ENCODE data around the gene SYNDIG1. TPM values are rescaled to one million over a fixed set of nuclear protein-coding genes. Genes with fewer than 3 reads are reported as not detected.

Gene SYNDIG1
- polyA plus RNA-seq, 2 donors: 0.01 TPM; not detected in 1

- H3K4me1 ChIP-seq (ENCODE audit: control insufficient read depth in 2 of 2, insufficient read depth in 2 of 2, low read length in 1 of 2): no peaks in the 10 kb centered on the region
Observed at GRCh38 chr20:24658920-24659660, 189.7 kb downstream of the SYNDIG1 start.

GRCh38 chr20:24659835-24660234 lies 190.4 kb downstream of the SYNDIG1 start:
- no peaks in the 10 kb centered on the region for H3K36me3 ChIP-seq (ENCODE audit: control insufficient read depth in 2 of 2, insufficient read depth in 2 of 2, low read length in 1 of 2)
- no peak overlapping the region for H3K4me3 ChIP-seq (ENCODE audit: low read depth in 1 of 2, low read length in 2 of 2)
- H3K27me3 ChIP-seq (ENCODE audit: control insufficient read depth in 1 of 2, insufficient read depth in 2 of 2, low read length in 2 of 2): no peaks in the 10 kb centered on the region
- no peaks in the 10 kb centered on the region for H3K4me1 ChIP-seq (ENCODE audit: control insufficient read depth in 2 of 2, insufficient read depth in 2 of 2, low read length in 1 of 2)
- no peak overlapping the region for H3K27ac ChIP-seq (ENCODE audit: low read depth in 2 of 2, low read length in 1 of 2)
- 88 to 91% methylated on average over 6 of the region's 6 CpGs for WGBS, 2 donors
- H3K9me3 ChIP-seq (ENCODE audit: control insufficient read depth in 2 of 2, insufficient read depth in 1 of 2, low read depth in 1 of 2, low read length in 1 of 2): no peaks in the 10 kb centered on the region

More at GRCh38 chr20:24658920-24659660, 189.7 kb downstream of the SYNDIG1 start:
- WGBS, 2 donors: 82% methylated on average over 17 of the region's 17 CpGs
- Histone ChIP-seq H3K27ac (ENCODE audit: low read depth in 2 of 2, low read length in 1 of 2) (no peak overlapping the region), H3K4me3 (ENCODE audit: low read depth in 1 of 2, low read length in 2 of 2) (no peak overlapping the region), H3K36me3 (ENCODE audit: control insufficient read depth in 2 of 2, insufficient read depth in 2 of 2, low read length in 1 of 2) (no peaks in the 10 kb centered on the region), H3K27me3 (ENCODE audit: control insufficient read depth in 1 of 2, insufficient read depth in 2 of 2, low read length in 2 of 2) (no peaks in the 10 kb centered on the region), H3K9me3 (ENCODE audit: control insufficient read depth in 2 of 2, insufficient read depth in 1 of 2, low read depth in 1 of 2, low read length in 1 of 2) (no peaks in the 10 kb centered on the region)

- Histone ChIP-seq H3K27me3 (ENCODE audit: control insufficient read depth in 1 of 2, insufficient read depth in 2 of 2, low read length in 2 of 2) (no peaks in the 10 kb centered on the region), H3K36me3 (ENCODE audit: control insufficient read depth in 2 of 2, insufficient read depth in 2 of 2, low read length in 1 of 2) (no peaks in the 10 kb centered on the region), H3K4me3 (ENCODE audit: low read depth in 1 of 2, low read length in 2 of 2) (no peak overlapping the region), H3K4me1 (ENCODE audit: control insufficient read depth in 2 of 2, insufficient read depth in 2 of 2, low read length in 1 of 2) (no peaks in the 10 kb centered on the region), H3K27ac (ENCODE audit: low read depth in 2 of 2, low read length in 1 of 2) (no peak overlapping the region), H3K9me3 (ENCODE audit: control insufficient read depth in 2 of 2, insufficient read depth in 1 of 2, low read depth in 1 of 2, low read length in 1 of 2) (no peaks in the 10 kb centered on the region)
- WGBS, 2 donors: 83 to 91% methylated on average over 8 of the region's 8 CpGs
Observed at GRCh38 chr20:24660651-24661050, 191.2 kb downstream of the SYNDIG1 start.

- 46% methylated on average over 1 of the region's 1 CpG for WGBS, 2 donors
- no peaks in the 10 kb centered on the region for H3K9me3 ChIP-seq (ENCODE audit: control insufficient read depth in 2 of 2, insufficient read depth in 1 of 2, low read depth in 1 of 2, low read length in 1 of 2)
- H3K27ac ChIP-seq (ENCODE audit: low read depth in 2 of 2, low read length in 1 of 2): no peak overlapping the region
- H3K27me3 ChIP-seq (ENCODE audit: control insufficient read depth in 1 of 2, insufficient read depth in 2 of 2, low read length in 2 of 2): no peaks in the 10 kb centered on the region
- no peaks in the 10 kb centered on the region for H3K4me1 ChIP-seq (ENCODE audit: control insufficient read depth in 2 of 2, insufficient read depth in 2 of 2, low read length in 1 of 2)
- no peak overlapping the region for H3K4me3 ChIP-seq (ENCODE audit: low read depth in 1 of 2, low read length in 2 of 2)
- H3K36me3 ChIP-seq (ENCODE audit: control insufficient read depth in 2 of 2, insufficient read depth in 2 of 2, low read length in 1 of 2): no peaks in the 10 kb centered on the region
Observed at GRCh38 chr20:24661255-24661654, 191.8 kb downstream of the SYNDIG1 start.

GRCh38 chr20:24662322-24662721 lies 192.9 kb downstream of the SYNDIG1 start:
- WGBS, 2 donors: 77 to 81% methylated on average over 8 of the region's 8 CpGs
- no peaks in the 10 kb centered on the region for H3K27me3 ChIP-seq (ENCODE audit: control insufficient read depth in 1 of 2, insufficient read depth in 2 of 2, low read length in 2 of 2)
- no peaks in the 10 kb centered on the region for H3K9me3 ChIP-seq (ENCODE audit: control insufficient read depth in 2 of 2, insufficient read depth in 1 of 2, low read depth in 1 of 2, low read length in 1 of 2)
- no peaks in the 10 kb centered on the region for H3K36me3 ChIP-seq (ENCODE audit: control insufficient read depth in 2 of 2, insufficient read depth in 2 of 2, low read length in 1 of 2)
- no peak overlapping the region for H3K4me3 ChIP-seq (ENCODE audit: low read depth in 1 of 2, low read length in 2 of 2)
- no peaks in the 10 kb centered on the region for H3K4me1 ChIP-seq (ENCODE audit: control insufficient read depth in 2 of 2, insufficient read depth in 2 of 2, low read length in 1 of 2)
- no peak overlapping the region for H3K27ac ChIP-seq (ENCODE audit: low read depth in 2 of 2, low read length in 1 of 2)

GRCh38 chr20:24662752-24663365 lies 193.4 kb downstream of the SYNDIG1 start:
- Histone ChIP-seq H3K27me3 (ENCODE audit: control insufficient read depth in 1 of 2, insufficient read depth in 2 of 2, low read length in 2 of 2) (no peaks in the 10 kb centered on the region), H3K9me3 (ENCODE audit: control insufficient read depth in 2 of 2, insufficient read depth in 1 of 2, low read depth in 1 of 2, low read length in 1 of 2) (no peaks in the 10 kb centered on the region), H3K4me3 (ENCODE audit: low read depth in 1 of 2, low read length in 2 of 2) (no peak overlapping the region), H3K4me1 (ENCODE audit: control insufficient read depth in 2 of 2, insufficient read depth in 2 of 2, low read length in 1 of 2) (no peaks in the 10 kb centered on the region), H3K27ac (ENCODE audit: low read depth in 2 of 2, low read length in 1 of 2) (no peak overlapping the region), H3K36me3 (ENCODE audit: control insufficient read depth in 2 of 2, insufficient read depth in 2 of 2, low read length in 1 of 2) (no peaks in the 10 kb centered on the region)
- 44 to 50% methylated on average over 11 of the region's 11 CpGs for WGBS, 2 donors

GRCh38 chr20:24663496-24663895 lies 194.1 kb downstream of the SYNDIG1 start:
- Histone ChIP-seq H3K27me3 (ENCODE audit: control insufficient read depth in 1 of 2, insufficient read depth in 2 of 2, low read length in 2 of 2) (no peaks in the 10 kb centered on the region), H3K4me1 (ENCODE audit: control insufficient read depth in 2 of 2, insufficient read depth in 2 of 2, low read length in 1 of 2) (no peaks in the 10 kb centered on the region), H3K27ac (ENCODE audit: low read depth in 2 of 2, low read length in 1 of 2) (no peak overlapping the region), H3K9me3 (ENCODE audit: control insufficient read depth in 2 of 2, insufficient read depth in 1 of 2, low read depth in 1 of 2, low read length in 1 of 2) (no peaks in the 10 kb centered on the region), H3K36me3 (ENCODE audit: control insufficient read depth in 2 of 2, insufficient read depth in 2 of 2, low read length in 1 of 2) (no peaks in the 10 kb centered on the region), H3K4me3 (ENCODE audit: low read depth in 1 of 2, low read length in 2 of 2) (no peak overlapping the region)
- WGBS, 2 donors: 85 to 88% methylated on average over 6 of the region's 6 CpGs

GRCh38 chr20:24664266-24664986 lies 195.0 kb downstream of the SYNDIG1 start:
- H3K9me3 ChIP-seq (ENCODE audit: control insufficient read depth in 2 of 2, insufficient read depth in 1 of 2, low read depth in 1 of 2, low read length in 1 of 2): no peaks in the 10 kb centered on the region
- H3K27ac ChIP-seq (ENCODE audit: low read depth in 2 of 2, low read length in 1 of 2): no peak overlapping the region
- H3K4me3 ChIP-seq (ENCODE audit: low read depth in 1 of 2, low read length in 2 of 2): no peak overlapping the region
- H3K27me3 ChIP-seq (ENCODE audit: control insufficient read depth in 1 of 2, insufficient read depth in 2 of 2, low read length in 2 of 2): no peaks in the 10 kb centered on the region
- 91% methylated on average over 16 of the region's 16 CpGs for WGBS, 2 donors
- no peaks in the 10 kb centered on the region for H3K4me1 ChIP-seq (ENCODE audit: control insufficient read depth in 2 of 2, insufficient read depth in 2 of 2, low read length in 1 of 2)
- no peaks in the 10 kb centered on the region for H3K36me3 ChIP-seq (ENCODE audit: control insufficient read depth in 2 of 2, insufficient read depth in 2 of 2, low read length in 1 of 2)

GRCh38 chr20:24665196-24665595 lies 195.8 kb downstream of the SYNDIG1 start:
- Histone ChIP-seq H3K27ac (ENCODE audit: low read depth in 2 of 2, low read length in 1 of 2) (no peak overlapping the region), H3K36me3 (ENCODE audit: control insufficient read depth in 2 of 2, insufficient read depth in 2 of 2, low read length in 1 of 2) (no peaks in the 10 kb centered on the region), H3K9me3 (ENCODE audit: control insufficient read depth in 2 of 2, insufficient read depth in 1 of 2, low read depth in 1 of 2, low read length in 1 of 2) (no peaks in the 10 kb centered on the region), H3K4me3 (ENCODE audit: low read depth in 1 of 2, low read length in 2 of 2) (no peak overlapping the region), H3K27me3 (ENCODE audit: control insufficient read depth in 1 of 2, insufficient read depth in 2 of 2, low read length in 2 of 2) (no peaks in the 10 kb centered on the region), H3K4me1 (ENCODE audit: control insufficient read depth in 2 of 2, insufficient read depth in 2 of 2, low read length in 1 of 2) (no peaks in the 10 kb centered on the region)
- 81 to 82% methylated on average over 13 of the region's 13 CpGs for WGBS, 2 donors

All from esophagus (tissue), 2 donors.